Panc1 (cell line): Measurements from ENCODE around the gene TRIB2. TPM values are rescaled to one million over a fixed set of nuclear protein-coding genes. Genes with fewer than 3 reads are reported as not detected.

Source experiments
- ATAC-seq: fragments of 200-7000 bp; cut with Tn5 transposase; 2 replicates; pipeline ENCODE4 v1.9.1; 2020; ENCODE audit warnings: mild to moderate bottlenecking, moderate library complexity
- BruUV-seq: library from RNA; stranded (reverse); fragments of 400-500 nt; replicated peaks from 2 replicates; lab custom pipeline; 2021; lab: Mats Ljungman, UMichigan
- CTCF ChIA-PET: fragments of 300-600 bp; sonication (Branson Sonifier 250); formaldehyde crosslinking; loops from one replicate; lab custom pipeline; 2022; ENCODE audit warnings: antibody characterized with exemption; lab: Charles Lee
- POLR2A ChIA-PET: fragments of 300-600 bp; sonication (Branson Sonifier 250); formaldehyde crosslinking; loops from one replicate; lab custom pipeline; 2022; ENCODE audit warnings: antibody characterized with exemption; lab: Charles Lee
- DNase-seq: peaks from one replicate; pipeline ENCODE4 v3.0.0-alpha.2; 2010; ENCODE audit warnings: low read depth, low spot score
- H3K27ac ChIP-seq: 2 replicates; pipeline ENCODE4 v1.5.1; 2011; ENCODE audit warnings: mild to moderate bottlenecking, low read length, inconsistent platforms
- H3K27me3 ChIP-seq: fragments of 200-500 bp; sonication (Bioruptor generic); 2 replicates; pipeline ENCODE4 v1.6.0; 2014; ENCODE audit warnings: low read length, inconsistent platforms; ENCODE audit not compliant: control insufficient read depth, insufficient read depth
- H3K36me3 ChIP-seq: fragments of 200-500 bp; sonication (Bioruptor generic); 2 replicates; pipeline ENCODE4 v1.5.1; 2014; ENCODE audit warnings: inconsistent platforms, mild to moderate bottlenecking, low read length, moderate library complexity; ENCODE audit not compliant: control insufficient read depth, insufficient read depth
- H3K4me1 ChIP-seq: 2 replicates; pipeline ENCODE4 v1.5.1; 2011; ENCODE audit warnings: inconsistent platforms, mild to moderate bottlenecking, low read length, moderate library complexity; ENCODE audit not compliant: control insufficient read depth, insufficient read depth
- H3K4me3 ChIP-seq, 2 experiments: 2 replicates each; pipeline ENCODE4 v1.5.1; 2011 to 2012; ENCODE audit warnings: low read depth in 2 of 2, low read length in 2 of 2, mild to moderate bottlenecking in 2 of 2, inconsistent platforms in 1 of 2, moderate library complexity in 1 of 2
- H3K9me3 ChIP-seq: fragments of 200-500 bp; sonication (Bioruptor generic); 2 replicates; pipeline ENCODE4 v1.5.1; 2014; ENCODE audit warnings: low read depth, mild to moderate bottlenecking, inconsistent platforms, low read length, moderate library complexity; ENCODE audit not compliant: control insufficient read depth, insufficient read depth
- CTCF ChIP-seq: fragments of 450-650 bp; IDR thresholded peaks from 2 replicates; pipeline ENCODE4 v1.5.1; 2017; ENCODE audit warnings: mild to moderate bottlenecking
- POLR2AphosphoS5 ChIP-seq: IDR thresholded peaks from 2 replicates; pipeline ENCODE4 v1.6.1; 2012; ENCODE audit warnings: mild to moderate bottlenecking, low read depth, low read length, moderate library complexity
- REST ChIP-seq, 2 experiments: IDR thresholded peaks; 2 replicates each; pipeline ENCODE4 v1.6.1; 2011 to 2012; ENCODE audit warnings: low read depth in 2 of 2, control low read depth in 1 of 2, low read length in 1 of 2, mild to moderate bottlenecking in 1 of 2, moderate library complexity in 1 of 2; ENCODE audit not compliant: insufficient read depth in 1 of 2
- SIN3A ChIP-seq: IDR thresholded peaks from 2 replicates; pipeline ENCODE4 v1.6.1; 2012; ENCODE audit warnings: low read depth, mild to moderate bottlenecking, low read length, moderate library complexity, borderline replicate concordance; ENCODE audit not compliant: insufficient read depth
- TCF7L2 ChIP-seq: IDR thresholded peaks from 2 replicates; pipeline ENCODE4 v1.6.1; 2011; ENCODE audit warnings: mild to moderate bottlenecking, low read depth, low read length, inconsistent platforms
- in situ Hi-C: cut with HindIII; loops from 2 replicates; pipeline ENCODE4 v1.10.0; 2016; ENCODE audit warnings: low sequenced_read_pairs, low pct_unique_long_range_greater_than_20kb
- intact Hi-C: fragments of 100-400 bp; cut with micrococcal nuclease; formaldehyde crosslinking; loops from one replicate; pipeline ENCODE4 v1.10.0; 2022; ENCODE audit not compliant: unreplicated experiment
- total RNA-seq: library from RNA; stranded (reverse); gene quantifications from one replicate; pipeline ENCODE4 v1.2.1, GENCODE V29; 2021; ENCODE audit not compliant: unreplicated experiment

The TRIB2 gene
- total RNA-seq, 1 experiment from 2014 or later = 43.2 TPM

- Histone ChIP-seq H3K36me3 (no peaks in the 10 kb centered on the region), H3K27me3 (no peaks in the 10 kb centered on the region), H3K4me3 (no peak overlapping the region), H3K9me3 (no peaks in the 10 kb centered on the region), H3K27ac (no peak overlapping the region), H3K4me1 (no peaks in the 10 kb centered on the region)
- in situ Hi-C loops = no loop called here
- TF ChIP-seq REST (IDR thresholded peaks at IDR 0.05; ENCODE audit: insufficient read depth in 1 of 2, low read depth in 2 of 2, low read length in 1 of 2) (no peak), TCF7L2 (no peak), POLR2AphosphoS5 (no peak), SIN3A (no peak)
- POLR2A ChIA-PET = no interaction called here
- CTCF ChIA-PET = interaction anchor here (0.5 kb wide), 1 partner anchor 908 kb away, joined by 3 read pairs; no protein-coding TSS in a partner anchor
- intact Hi-C loops = no loop called here
- ATAC-seq (no peak), DNase-seq (no peak)
- no TSS peak for BruUV-seq
These were observed 20.6 kb downstream of the TRIB2 start for GRCh38 chr2:12737297-12737696.

- ChIA-PET POLR2A (no interaction called here), CTCF (no interaction called here)
- no peaks in the 10 kb centered on the region for H3K9me3 ChIP-seq
- in situ Hi-C loops (no loop called here), intact Hi-C loops (no loop called here)
- H3K4me3 ChIP-seq = no peak overlapping the region
- TF ChIP-seq REST (IDR thresholded peaks at IDR 0.05; ENCODE audit: insufficient read depth in 1 of 2, low read depth in 2 of 2, low read length in 1 of 2) = no peak
- TF ChIP-seq SIN3A = no peak
- no peak for TF ChIP-seq CTCF
- no peak for TF ChIP-seq POLR2AphosphoS5
- no peak for TF ChIP-seq TCF7L2
- BruUV-seq = no TSS peak
- no peaks in the 10 kb centered on the region for H3K36me3 ChIP-seq
- DNase-seq (no peak), ATAC-seq (no peak)
- no peak overlapping the region for H3K27ac ChIP-seq
- no peaks in the 10 kb centered on the region for H3K27me3 ChIP-seq
- no peaks in the 10 kb centered on the region for H3K4me1 ChIP-seq
These were observed 21.2 kb downstream of the TRIB2 start for GRCh38 chr2:12737738-12738485.
